SK-N-SH (cell line): ENCODE data around the gene CSF2RB.

Source experiments
- CTCF ChIP-seq: fragments of 200-600 bp; sonication (generic); IDR thresholded peaks from 2 replicates; pipeline ENCODE4 v1.6.1; 2017; ENCODE audit warnings: antibody characterized with exemption, mild to moderate bottlenecking, moderate library complexity
- EP300 ChIP-seq, 2 experiments: IDR thresholded peaks; 2 replicates each; pipeline versions ENCODE4 v1.4.0 to v1.6.1; 2012; ENCODE audit warnings: borderline replicate concordance in 1 of 2, low read depth in 1 of 2, low read length in 1 of 2
- EZH2phosphoT487 ChIP-seq: fragments of 200-600 bp; sonication (generic); IDR thresholded peaks from 2 replicates; pipeline ENCODE4 v1.6.1; 2017; ENCODE audit warnings: low read depth, mixed run types, mild to moderate bottlenecking, antibody characterized with exemption, moderate library complexity, borderline replicate concordance
- FOXM1 ChIP-seq: IDR thresholded peaks from 2 replicates; pipeline ENCODE4 v1.4.0; 2012; ENCODE audit warnings: low read depth, mild to moderate bottlenecking
- GABPA ChIP-seq: IDR thresholded peaks from 2 replicates; pipeline ENCODE4 v1.4.0; 2012; ENCODE audit warnings: low read depth, mild to moderate bottlenecking
- MEF2A ChIP-seq: IDR thresholded peaks from 2 replicates; pipeline ENCODE4 v1.4.0; 2012; ENCODE audit warnings: low read depth, borderline replicate concordance
- RAD21 ChIP-seq: IDR thresholded peaks from 2 replicates; pipeline ENCODE4 v1.6.1; 2012; ENCODE audit warnings: mild to moderate bottlenecking, low read length
- TEAD4 ChIP-seq: IDR thresholded peaks from 2 replicates; pipeline ENCODE4 v1.4.0; 2012; ENCODE audit warnings: mild to moderate bottlenecking, borderline replicate concordance; ENCODE audit not compliant: insufficient read depth
- USF2 ChIP-seq: fragments of 150-350 bp; IDR thresholded peaks from 2 replicates; pipeline ENCODE4 v1.6.1; 2017; ENCODE audit warnings: antibody characterized with exemption, low read length, low read depth, borderline replicate concordance
- ZBTB33 ChIP-seq: IDR thresholded peaks from 2 replicates; pipeline ENCODE4 v1.4.0; 2012; ENCODE audit warnings: low read depth, borderline replicate concordance
- TF ChIP-seq, protein P1 (sequence below): IDR thresholded peaks from 2 replicates; pipeline ENCODE4 v1.6.1; 2012; ENCODE audit warnings: mild to moderate bottlenecking, low read depth, low read length, moderate library complexity

GRCh38 chr22:36894266-36894665 lies 19.2 kb upstream of the CSF2RB start:
- TF ChIP-seq MEF2A (no peak), EP300 (IDR thresholded peaks at IDR 0.05; ENCODE audit: borderline replicate concordance in 1 of 2, low read depth in 1 of 2, low read length in 1 of 2) (no peak), CTCF (no peak), USF2 (no peak), ZBTB33 (no peak), EZH2phosphoT487 (no peak), FOXM1 (no peak), RAD21 (no peak), GABPA (no peak), TEAD4 (no peak)
- TF ChIP-seq, protein P1, sequence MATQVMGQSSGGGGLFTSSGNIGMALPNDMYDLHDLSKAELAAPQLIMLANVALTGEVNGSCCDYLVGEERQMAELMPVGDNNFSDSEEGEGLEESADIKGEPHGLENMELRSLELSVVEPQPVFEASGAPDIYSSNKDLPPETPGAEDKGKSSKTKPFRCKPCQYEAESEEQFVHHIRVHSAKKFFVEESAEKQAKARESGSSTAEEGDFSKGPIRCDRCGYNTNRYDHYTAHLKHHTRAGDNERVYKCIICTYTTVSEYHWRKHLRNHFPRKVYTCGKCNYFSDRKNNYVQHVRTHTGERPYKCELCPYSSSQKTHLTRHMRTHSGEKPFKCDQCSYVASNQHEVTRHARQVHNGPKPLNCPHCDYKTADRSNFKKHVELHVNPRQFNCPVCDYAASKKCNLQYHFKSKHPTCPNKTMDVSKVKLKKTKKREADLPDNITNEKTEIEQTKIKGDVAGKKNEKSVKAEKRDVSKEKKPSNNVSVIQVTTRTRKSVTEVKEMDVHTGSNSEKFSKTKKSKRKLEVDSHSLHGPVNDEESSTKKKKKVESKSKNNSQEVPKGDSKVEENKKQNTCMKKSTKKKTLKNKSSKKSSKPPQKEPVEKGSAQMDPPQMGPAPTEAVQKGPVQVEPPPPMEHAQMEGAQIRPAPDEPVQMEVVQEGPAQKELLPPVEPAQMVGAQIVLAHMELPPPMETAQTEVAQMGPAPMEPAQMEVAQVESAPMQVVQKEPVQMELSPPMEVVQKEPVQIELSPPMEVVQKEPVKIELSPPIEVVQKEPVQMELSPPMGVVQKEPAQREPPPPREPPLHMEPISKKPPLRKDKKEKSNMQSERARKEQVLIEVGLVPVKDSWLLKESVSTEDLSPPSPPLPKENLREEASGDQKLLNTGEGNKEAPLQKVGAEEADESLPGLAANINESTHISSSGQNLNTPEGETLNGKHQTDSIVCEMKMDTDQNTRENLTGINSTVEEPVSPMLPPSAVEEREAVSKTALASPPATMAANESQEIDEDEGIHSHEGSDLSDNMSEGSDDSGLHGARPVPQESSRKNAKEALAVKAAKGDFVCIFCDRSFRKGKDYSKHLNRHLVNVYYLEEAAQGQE, result no peak
